22Rv1 (cell line): ENCODE results near the gene KRTAP10-1.

Experiments
- ZFX ChIP-seq: fragments of 450-650 bp; IDR thresholded peaks from 2 replicates; pipeline ENCODE4 v1.6.1; 2017; ENCODE audit warnings: antibody characterized with exemption, borderline replicate concordance
- TF ChIP-seq, protein P1 (sequence below): fragments of 450-650 bp; IDR thresholded peaks from 2 replicates; pipeline ENCODE4 v1.5.1; 2017; ENCODE audit warnings: mild to moderate bottlenecking

DNA sequence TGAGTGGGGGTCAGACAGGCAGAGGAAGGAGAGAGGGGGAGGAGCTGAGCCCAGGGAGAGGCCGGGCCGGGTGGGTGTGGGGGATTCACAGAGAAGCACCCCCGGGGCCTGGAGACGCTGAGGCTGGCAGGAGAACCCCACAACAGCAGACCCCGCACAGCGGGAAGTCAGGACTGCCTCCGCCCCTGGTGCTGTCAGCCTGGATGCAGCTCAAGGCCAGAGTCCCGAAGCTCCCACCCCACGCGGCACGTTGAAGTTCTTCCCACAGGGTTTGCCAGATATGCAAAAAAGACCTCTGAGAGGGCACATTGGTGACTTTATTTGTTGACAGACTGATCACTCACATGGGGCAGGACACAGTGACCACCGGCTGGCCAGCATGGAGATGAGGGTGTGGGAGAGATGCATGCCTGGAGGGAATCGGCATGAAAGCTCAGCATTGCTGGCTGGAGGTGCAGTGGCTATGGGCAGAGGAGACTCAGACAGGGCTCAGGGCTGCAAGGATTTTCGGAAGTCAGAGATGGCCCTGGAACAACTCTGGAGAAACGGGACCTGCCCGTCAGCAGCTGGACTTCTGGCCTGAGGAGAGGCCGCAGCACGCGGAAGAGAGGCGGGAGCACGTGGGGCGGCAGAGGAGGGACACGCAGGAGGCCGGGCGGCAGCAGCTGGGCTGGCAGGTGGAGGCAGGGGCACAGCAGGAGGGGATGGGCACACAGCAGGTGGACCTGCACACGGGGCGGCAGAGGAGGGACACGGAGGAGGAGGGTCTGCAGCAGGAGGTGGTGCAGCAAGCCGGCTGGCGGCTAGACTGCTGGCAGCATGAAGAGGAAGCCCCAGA, 17.7 kb upstream of the KRTAP10-1 start:
- TF ChIP-seq, protein P1, sequence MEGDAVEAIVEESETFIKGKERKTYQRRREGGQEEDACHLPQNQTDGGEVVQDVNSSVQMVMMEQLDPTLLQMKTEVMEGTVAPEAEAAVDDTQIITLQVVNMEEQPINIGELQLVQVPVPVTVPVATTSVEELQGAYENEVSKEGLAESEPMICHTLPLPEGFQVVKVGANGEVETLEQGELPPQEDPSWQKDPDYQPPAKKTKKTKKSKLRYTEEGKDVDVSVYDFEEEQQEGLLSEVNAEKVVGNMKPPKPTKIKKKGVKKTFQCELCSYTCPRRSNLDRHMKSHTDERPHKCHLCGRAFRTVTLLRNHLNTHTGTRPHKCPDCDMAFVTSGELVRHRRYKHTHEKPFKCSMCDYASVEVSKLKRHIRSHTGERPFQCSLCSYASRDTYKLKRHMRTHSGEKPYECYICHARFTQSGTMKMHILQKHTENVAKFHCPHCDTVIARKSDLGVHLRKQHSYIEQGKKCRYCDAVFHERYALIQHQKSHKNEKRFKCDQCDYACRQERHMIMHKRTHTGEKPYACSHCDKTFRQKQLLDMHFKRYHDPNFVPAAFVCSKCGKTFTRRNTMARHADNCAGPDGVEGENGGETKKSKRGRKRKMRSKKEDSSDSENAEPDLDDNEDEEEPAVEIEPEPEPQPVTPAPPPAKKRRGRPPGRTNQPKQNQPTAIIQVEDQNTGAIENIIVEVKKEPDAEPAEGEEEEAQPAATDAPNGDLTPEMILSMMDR, result no peak
- no peak for TF ChIP-seq ZFX
